ENCODE results near the gene TMED7. TPM values are rescaled to one million over a fixed set of nuclear protein-coding genes. Genes with fewer than 3 reads are reported as not detected.

Gene TMED7
- polyA plus RNA-seq, 3 donors = 18.2 to 70.1 (median 65.1) TPM

- 100% methylated on average over 2 of the region's 4 CpGs for whole genome bisulfite sequencing (ENCODE audit: insufficient coverage)
- H3K27me3 ChIP-seq (ENCODE audit: control insufficient read depth in 2 of 2, insufficient read depth in 2 of 2, low read length in 2 of 2) = no peaks in the 10 kb centered on the region
- Mint-ChIP-seq H3K9me3 (no peaks in the 10 kb centered on the region), H3K36me3 (peaks cover 36 to 53% of the 10 kb centered on the region in 2 donors), H3K27me3 (ENCODE audit: low read depth in 3 of 3) (no peaks in the 10 kb centered on the region), H3K4me1 (peaks cover 17% of the 10 kb centered on the region), H3K27ac (peak overlapping the region in 3 of 7 donors; percentile 24 to 65 (median 37)), H3K4me3 (no peak overlapping the region)
- peaks cover 43 to 63% of the 10 kb centered on the region in 2 donors for H3K36me3 ChIP-seq (replicated peaks in 1 of 2; ENCODE audit: control insufficient read depth in 1 of 2, insufficient read depth in 2 of 2, low read length in 2 of 2)
- H3K4me3 ChIP-seq (replicated peaks in 1 of 3; ENCODE audit: low read depth in 2 of 3, low read length in 3 of 3) = no peak overlapping the region
- H3K4me2 ChIP-seq (replicated peaks; ENCODE audit: extremely low read depth, low read length, poor library complexity, severe bottlenecking) = no peak overlapping the region
- peaks cover 30 to 36% of the 10 kb centered on the region in 2 donors for H3K4me1 ChIP-seq (ENCODE audit: control insufficient read depth in 1 of 2, insufficient read depth in 2 of 2, low read length in 2 of 2)
- peaks cover 56% of the 10 kb centered on the region for H4K20me1 ChIP-seq (ENCODE audit: insufficient read depth, low read length)
- H3K27ac ChIP-seq (ENCODE audit: low read depth in 1 of 2, low read length in 2 of 2) = no peak overlapping the region
- no peak overlapping the region for H3K9ac ChIP-seq (ENCODE audit: insufficient read depth, low read length, poor library complexity, severe bottlenecking)
- H3K79me2 ChIP-seq (ENCODE audit: insufficient read depth, low read length) = peaks cover 69% of the 10 kb centered on the region
- intact Hi-C loops (cut with micrococcal nuclease) = loop anchor here in 1 of 2 donors (10.0 kb wide), 1 partner anchor 463 kb away; the partner anchor contains the start of gene COMMD10
- H2AFZ ChIP-seq (ENCODE audit: insufficient read depth, low read depth, low read length, poor library complexity, severe bottlenecking) = no peak overlapping the region
- no peak for TF ChIP-seq CTCF (IDR thresholded peaks at IDR 0.05)
- H3K9me3 ChIP-seq (replicated peaks in 1 of 2; ENCODE audit: control insufficient read depth in 1 of 2, insufficient read depth in 1 of 2, low read length in 2 of 2) = no peaks in the 10 kb centered on the region
- DNase-seq = no peak
Measured at GRCh38 chr5:115621365-115621900, 4.4 kb downstream of the TMED7 start.

GRCh38 chr5:115616892-115617291, 8.9 kb downstream of the TMED7 start:
- no peak overlapping the region for H3K27ac Mint-ChIP-seq
- no peaks in the 10 kb centered on the region for H3K4me1 ChIP-seq (ENCODE audit: control insufficient read depth in 1 of 2, insufficient read depth in 2 of 2, low read length in 2 of 2)

More at GRCh38 chr5:115616892-115617291, 8.9 kb downstream of the TMED7 start:
- Histone ChIP-seq H3K4me2 (replicated peaks; ENCODE audit: extremely low read depth, low read length, poor library complexity, severe bottlenecking) (no peak overlapping the region), H2AFZ (ENCODE audit: insufficient read depth, low read depth, low read length, poor library complexity, severe bottlenecking) (no peak overlapping the region), H3K79me2 (ENCODE audit: insufficient read depth, low read length) (peaks cover 43% of the 10 kb centered on the region), H3K9ac (ENCODE audit: insufficient read depth, low read length, poor library complexity, severe bottlenecking) (no peak overlapping the region), H3K4me3 (replicated peaks in 1 of 3; ENCODE audit: low read depth in 2 of 3, low read length in 3 of 3) (no peak overlapping the region), H3K36me3 (replicated peaks in 1 of 2; ENCODE audit: control insufficient read depth in 1 of 2, insufficient read depth in 2 of 2, low read length in 2 of 2) (peaks cover 77 to 95% of the 10 kb centered on the region in 2 donors), H3K9me3 (replicated peaks in 1 of 2; ENCODE audit: control insufficient read depth in 1 of 2, insufficient read depth in 1 of 2, low read length in 2 of 2) (no peaks in the 10 kb centered on the region), H4K20me1 (ENCODE audit: insufficient read depth, low read length) (peaks cover 49% of the 10 kb centered on the region), H3K27me3 (ENCODE audit: control insufficient read depth in 2 of 2, insufficient read depth in 2 of 2, low read length in 2 of 2) (no peaks in the 10 kb centered on the region), H3K27ac (ENCODE audit: low read depth in 1 of 2, low read length in 2 of 2) (no peak overlapping the region)
- H3K4me3 Mint-ChIP-seq = no peak overlapping the region
- peaks cover 63 to 77% of the 10 kb centered on the region in 2 donors for H3K36me3 Mint-ChIP-seq
- no peak for DNase-seq
- no CpG with 5 or more reads among the region's 1 CpG for WGBS (ENCODE audit: insufficient coverage)
- H3K4me1 Mint-ChIP-seq = peaks cover 3% of the 10 kb centered on the region
- TF ChIP-seq CTCF (IDR thresholded peaks at IDR 0.05) = no peak
- intact Hi-C loops (cut with micrococcal nuclease) = no loop called here
- H3K9me3 Mint-ChIP-seq = no peaks in the 10 kb centered on the region
- H3K27me3 Mint-ChIP-seq (ENCODE audit: low read depth in 3 of 3) = no peaks in the 10 kb centered on the region

All from CD14-positive monocyte (primary cell).